ENCODE results near the gene GARIN5A. TPM values are rescaled to one million over a fixed set of nuclear protein-coding genes. Genes with fewer than 3 reads are reported as not detected.

GARIN5A gene
- total RNA-seq, 1 donor from 2014 or later = 1.9 TPM

DNA sequence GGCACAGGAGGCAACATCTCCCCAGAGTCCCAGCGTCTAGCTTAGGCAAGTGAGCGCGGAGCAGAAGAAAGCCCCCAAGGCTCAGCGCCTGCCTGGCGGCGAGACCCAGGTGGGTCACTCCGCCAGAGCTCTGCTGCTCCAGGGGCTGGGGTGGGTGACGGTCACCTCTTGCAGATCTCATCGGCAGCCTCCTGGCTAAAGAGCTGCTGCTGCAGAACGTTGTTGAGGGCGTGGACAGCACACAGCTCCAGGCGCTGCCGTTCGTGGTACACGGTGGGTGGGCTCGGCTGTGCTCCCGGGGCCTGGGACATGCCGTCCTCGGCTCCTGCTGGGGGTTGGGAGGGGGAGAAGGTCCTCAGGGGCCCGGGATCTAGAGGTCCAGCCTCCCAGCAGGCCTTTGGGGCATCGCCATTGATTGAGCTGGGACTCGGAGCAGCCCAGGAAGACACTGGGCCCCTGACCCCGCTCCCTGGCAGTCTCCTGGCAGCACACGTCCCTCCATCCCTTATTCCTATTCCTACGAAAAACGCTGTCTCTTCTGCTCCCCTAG, 33.5 kb upstream of the GARIN5A start:
- DNase-seq (ENCODE audit: extremely low spot score, unreplicated experiment) = no peak
- Mint-ChIP-seq H3K27ac (peak overlapping the region; percentile 97), H3K9me3 (no peaks in the 10 kb centered on the region), H3K36me3 (no peaks in the 10 kb centered on the region), H3K27me3 (peaks cover 3% of the 10 kb centered on the region), H3K4me1 (ENCODE audit: unreplicated experiment) (peaks cover 18% of the 10 kb centered on the region), H3K4me3 (peak overlapping the region; percentile 96)
- TF ChIP-seq, protein P1, sequence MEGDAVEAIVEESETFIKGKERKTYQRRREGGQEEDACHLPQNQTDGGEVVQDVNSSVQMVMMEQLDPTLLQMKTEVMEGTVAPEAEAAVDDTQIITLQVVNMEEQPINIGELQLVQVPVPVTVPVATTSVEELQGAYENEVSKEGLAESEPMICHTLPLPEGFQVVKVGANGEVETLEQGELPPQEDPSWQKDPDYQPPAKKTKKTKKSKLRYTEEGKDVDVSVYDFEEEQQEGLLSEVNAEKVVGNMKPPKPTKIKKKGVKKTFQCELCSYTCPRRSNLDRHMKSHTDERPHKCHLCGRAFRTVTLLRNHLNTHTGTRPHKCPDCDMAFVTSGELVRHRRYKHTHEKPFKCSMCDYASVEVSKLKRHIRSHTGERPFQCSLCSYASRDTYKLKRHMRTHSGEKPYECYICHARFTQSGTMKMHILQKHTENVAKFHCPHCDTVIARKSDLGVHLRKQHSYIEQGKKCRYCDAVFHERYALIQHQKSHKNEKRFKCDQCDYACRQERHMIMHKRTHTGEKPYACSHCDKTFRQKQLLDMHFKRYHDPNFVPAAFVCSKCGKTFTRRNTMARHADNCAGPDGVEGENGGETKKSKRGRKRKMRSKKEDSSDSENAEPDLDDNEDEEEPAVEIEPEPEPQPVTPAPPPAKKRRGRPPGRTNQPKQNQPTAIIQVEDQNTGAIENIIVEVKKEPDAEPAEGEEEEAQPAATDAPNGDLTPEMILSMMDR (conservative IDR thresholded peaks at IDR 0.05) = no peak

DNA sequence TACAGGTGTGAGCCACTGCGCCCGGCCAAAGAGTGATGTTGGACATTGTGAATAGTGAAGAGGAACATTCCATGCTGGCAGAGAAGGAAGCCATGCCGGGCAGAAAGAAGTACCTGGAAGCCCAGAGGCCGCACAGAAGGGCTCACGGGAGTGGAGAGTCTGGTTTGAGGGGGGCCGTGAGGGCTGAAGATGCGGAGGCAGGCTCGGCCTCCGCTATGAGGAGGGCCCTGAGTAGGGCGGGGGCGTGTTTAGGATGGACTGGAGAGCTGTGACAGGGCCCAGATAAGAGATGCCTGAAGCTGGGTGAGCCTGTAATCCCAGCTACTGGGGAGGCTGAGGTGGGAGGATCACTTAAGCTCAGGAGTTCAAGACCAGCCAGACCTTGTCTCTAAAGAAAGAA, 32.7 kb upstream of the GARIN5A start:
- peaks cover 3% of the 10 kb centered on the region for H3K27me3 Mint-ChIP-seq
- H3K4me1 Mint-ChIP-seq (ENCODE audit: unreplicated experiment) = peaks cover 18% of the 10 kb centered on the region
- TF ChIP-seq, protein P1 (conservative IDR thresholded peaks at IDR 0.05) = no peak
- peak overlapping the region; percentile 74 for H3K4me3 Mint-ChIP-seq
- H3K36me3 Mint-ChIP-seq = no peaks in the 10 kb centered on the region
- H3K27ac Mint-ChIP-seq = no peak overlapping the region
- DNase-seq (ENCODE audit: extremely low spot score, unreplicated experiment) = no peak
- no peaks in the 10 kb centered on the region for H3K9me3 Mint-ChIP-seq

DNA sequence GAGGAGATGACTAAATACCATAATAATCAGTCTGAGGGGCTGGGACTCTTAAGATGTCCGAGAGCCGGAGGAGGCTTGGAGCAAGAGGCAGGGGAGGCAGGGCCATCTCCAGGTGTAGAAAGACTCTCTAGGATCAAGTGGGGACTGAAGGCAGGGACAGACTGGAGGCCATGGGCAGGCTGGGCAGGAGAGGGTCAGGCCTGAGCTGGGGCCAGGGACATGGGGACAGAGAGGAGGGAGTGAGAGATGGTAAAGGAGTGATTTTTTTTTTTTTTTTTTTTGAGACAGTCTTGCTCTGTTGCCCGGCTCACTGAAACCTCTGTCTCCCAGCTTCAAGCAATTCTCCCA, 32.2 kb upstream of the GARIN5A start:
- H3K27me3 Mint-ChIP-seq = peaks cover 3% of the 10 kb centered on the region
- H3K4me1 Mint-ChIP-seq (ENCODE audit: unreplicated experiment) = peaks cover 18% of the 10 kb centered on the region
- peak overlapping the region; percentile 61 for H3K4me3 Mint-ChIP-seq
- no peak for DNase-seq (ENCODE audit: extremely low spot score, unreplicated experiment)
- no peaks in the 10 kb centered on the region for H3K9me3 Mint-ChIP-seq
- H3K36me3 Mint-ChIP-seq = no peaks in the 10 kb centered on the region
- TF ChIP-seq, protein P1 (conservative IDR thresholded peaks at IDR 0.05) = no peak
- H3K27ac Mint-ChIP-seq = no peak overlapping the region

DNA sequence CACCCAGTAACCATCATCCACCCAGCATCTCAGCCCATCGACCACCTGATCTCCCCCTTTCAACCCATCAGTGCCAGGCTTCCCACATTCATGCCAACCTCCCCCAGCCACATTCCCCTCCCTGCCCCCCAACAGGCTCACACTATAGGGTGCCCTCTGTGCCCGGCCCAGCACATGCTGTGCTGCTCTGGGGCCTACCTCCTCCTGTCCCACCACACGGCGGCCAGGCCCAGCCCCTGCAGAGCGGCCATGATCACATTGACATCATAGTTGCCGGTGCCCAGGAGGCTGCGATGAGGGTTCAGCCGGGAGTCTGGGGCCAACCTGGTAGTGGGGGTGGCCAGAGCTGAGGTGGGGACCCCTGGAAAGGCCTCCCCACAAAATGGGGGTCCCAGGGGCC, 30.7 kb upstream of the GARIN5A start:
- Mint-ChIP-seq H3K4me1 (ENCODE audit: unreplicated experiment) (peaks cover 18% of the 10 kb centered on the region), H3K9me3 (no peaks in the 10 kb centered on the region), H3K36me3 (no peaks in the 10 kb centered on the region), H3K27ac (no peak overlapping the region), H3K27me3 (peaks cover 3% of the 10 kb centered on the region), H3K4me3 (no peak overlapping the region)
- no peak for DNase-seq (ENCODE audit: extremely low spot score, unreplicated experiment)
- TF ChIP-seq, protein P1 (conservative IDR thresholded peaks at IDR 0.05) = no peak

DNA sequence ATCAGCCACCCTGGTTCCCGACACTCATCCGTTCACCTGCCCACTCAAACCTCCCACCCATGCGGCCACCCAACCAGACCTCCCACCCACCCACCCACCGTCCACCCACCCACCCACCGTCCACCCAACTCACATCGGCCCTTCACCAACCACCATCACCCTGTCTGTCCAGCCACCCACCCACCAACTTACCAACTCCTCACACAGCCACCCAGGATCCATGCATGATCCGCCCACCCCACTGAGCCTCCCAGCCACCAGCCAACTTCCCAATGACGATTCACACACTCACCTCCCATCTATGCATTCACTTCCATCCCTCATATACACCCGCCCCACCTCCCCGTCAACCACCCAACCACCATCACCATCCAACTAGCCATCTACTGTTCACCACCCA, 30.1 kb upstream of the GARIN5A start:
- Mint-ChIP-seq H3K4me3 (no peak overlapping the region), H3K36me3 (no peaks in the 10 kb centered on the region), H3K27me3 (peaks cover 6% of the 10 kb centered on the region), H3K4me1 (ENCODE audit: unreplicated experiment) (peaks cover 17% of the 10 kb centered on the region), H3K27ac (no peak overlapping the region), H3K9me3 (no peaks in the 10 kb centered on the region)
- DNase-seq (ENCODE audit: extremely low spot score, unreplicated experiment) = no peak
- TF ChIP-seq, protein P1 (conservative IDR thresholded peaks at IDR 0.05) = no peak

Data from type B pancreatic cell (in vitro differentiated cells).